Activated effector memory CD4-positive, alpha-beta T cell treated with Interleukin-2 at 50 U/mL for 16 hours (primary cell): Measurements from ENCODE around the gene BORCS6.

ENCODE experiments used
- DNase-seq: peaks from one replicate; pipeline ENCODE4 v3.0.0-alpha.2; 2020

BORCS6 gene

GRCh38 chr17:8140065-8141029 is 49.6 kb downstream of the BORCS6 start:
- no peak for DNase-seq

- DNase-seq, result peak; percentile 92
These were observed 51.2 kb downstream of the BORCS6 start for GRCh38 chr17:8138672-8139371.

- no peak for DNase-seq
These were observed 51.7 kb downstream of the BORCS6 start for GRCh38 chr17:8138374-8138671.
